Neural cell (in vitro differentiated cells): ENCODE results near the gene ORC1. TPM values are rescaled to one million over a fixed set of nuclear protein-coding genes. Genes with fewer than 3 reads are reported as not detected.

ENCODE experiments used
- H2AFZ ChIP-seq: fragments of 200-600, 300-800 bp; sonication (generic), shearing (Covaris generic); 2 replicates; pipeline ENCODE4 v1.6.0; 2014; ENCODE audit warnings: low read depth, mild to moderate bottlenecking, antibody characterized with exemption, low read length, moderate library complexity
- H3F3A ChIP-seq: fragments of 200-600 bp; shearing (Covaris generic); 2 replicates; pipeline ENCODE4 v1.6.1; 2016; ENCODE audit warnings: mild to moderate bottlenecking, moderate library complexity, mixed read lengths, antibody characterized with exemption, low read length; ENCODE audit not compliant: insufficient read depth, poor library complexity, severe bottlenecking
- H3K27ac ChIP-seq: fragments of 200-600, 300-800 bp; sonication (generic), shearing (Covaris generic); 2 replicates; pipeline ENCODE4 v1.5.1; 2014; ENCODE audit warnings: mild to moderate bottlenecking, low read length, moderate library complexity
- H3K27me3 ChIP-seq: fragments of 300-800, 200-600 bp; sonication (generic), shearing (Covaris generic); 2 replicates; pipeline ENCODE4 v1.6.0; 2014; ENCODE audit warnings: mild to moderate bottlenecking, low read depth, low read length, moderate library complexity; ENCODE audit not compliant: insufficient read depth
- H3K36me3 ChIP-seq: fragments of 300-800, 200-600 bp; sonication (generic), shearing (Covaris generic); 2 replicates; pipeline ENCODE4 v1.5.1; 2014; ENCODE audit warnings: mild to moderate bottlenecking, antibody characterized with exemption, low read length, moderate library complexity; ENCODE audit not compliant: insufficient read depth
- H3K4me2 ChIP-seq: fragments of 300-800, 200-600 bp; sonication (generic), shearing (Covaris generic); 2 replicates; pipeline ENCODE4 v1.6.0; 2014; ENCODE audit warnings: mild to moderate bottlenecking, low read length
- H3K4me3 ChIP-seq: fragments of 300-800, 200-600 bp; sonication (generic), shearing (Covaris generic); 2 replicates; pipeline ENCODE4 v1.5.1; 2014; ENCODE audit warnings: mild to moderate bottlenecking, low read length, moderate library complexity
- H3K79me2 ChIP-seq: fragments of 200-600 bp; shearing (Covaris generic); replicated peaks from 2 replicates; pipeline ENCODE4 v1.6.0; 2014; ENCODE audit warnings: mild to moderate bottlenecking, low read length, moderate library complexity; ENCODE audit not compliant: insufficient read depth
- H3K9ac ChIP-seq: fragments of 300-800, 200-600 bp; sonication (generic), shearing (Covaris generic); 2 replicates; pipeline ENCODE4 v1.6.1; 2016; ENCODE audit warnings: mild to moderate bottlenecking, low read length, mixed read lengths
- H3K9me2 ChIP-seq: fragments of 200-600 bp; shearing (Covaris generic); 2 replicates; pipeline ENCODE4 v1.6.1; 2016; ENCODE audit warnings: mild to moderate bottlenecking, low read length, mixed read lengths; ENCODE audit not compliant: insufficient read depth
- H3K9me3 ChIP-seq: fragments of 200-600, 300-800 bp; sonication (generic), shearing (Covaris generic); 2 replicates; pipeline ENCODE4 v1.6.1; 2016; ENCODE audit warnings: mild to moderate bottlenecking, mixed run types, low read length, moderate library complexity, mixed read lengths
- H4K20me1 ChIP-seq: fragments of 200-600 bp; shearing (Covaris generic); 2 replicates; pipeline ENCODE4 v1.6.1; 2016; ENCODE audit warnings: mild to moderate bottlenecking, mixed run types; ENCODE audit not compliant: insufficient read depth
- EP300 ChIP-seq: fragments of 450-650 bp; conservative IDR thresholded peaks from 2 replicates; pipeline ENCODE4 v1.6.1; 2014; ENCODE audit warnings: antibody characterized with exemption, mild to moderate bottlenecking, moderate library complexity; ENCODE audit not compliant: poor library complexity, severe bottlenecking
- EZH2 ChIP-seq: fragments of 200-600, 300-800 bp; shearing (Covaris generic), sonication (generic); IDR thresholded peaks from 2 replicates; pipeline ENCODE4 v1.6.1; 2014; ENCODE audit warnings: antibody characterized with exemption, low read length, borderline replicate concordance, mild to moderate bottlenecking; ENCODE audit not compliant: insufficient read depth, poor library complexity, severe bottlenecking
- MXI1 ChIP-seq: fragments of 450-650 bp; conservative IDR thresholded peaks from 2 replicates; pipeline ENCODE4 v1.6.1; 2014; ENCODE audit warnings: antibody characterized with exemption, mild to moderate bottlenecking; ENCODE audit not compliant: poor library complexity, severe bottlenecking
- POLR2AphosphoS5 ChIP-seq: IDR thresholded peaks from 2 replicates; pipeline ENCODE4 v1.6.1; 2012
- RAD21 ChIP-seq: fragments of 450-650 bp; conservative IDR thresholded peaks from 2 replicates; pipeline ENCODE4 v1.6.1; 2014; ENCODE audit warnings: antibody characterized with exemption, mild to moderate bottlenecking, moderate library complexity
- SMC3 ChIP-seq: fragments of 450-650 bp; conservative IDR thresholded peaks from 2 replicates; pipeline ENCODE4 v1.6.1; 2014; ENCODE audit warnings: antibody characterized with exemption, mild to moderate bottlenecking, moderate library complexity; ENCODE audit not compliant: poor library complexity
- TAF1 ChIP-seq: IDR thresholded peaks from 2 replicates; pipeline ENCODE4 v1.6.1; 2012; ENCODE audit warnings: low read depth
- polyA plus RNA-seq: library from polyadenylated mRNA; depleted of rRNA; stranded (reverse); fragments of >200 nt; gene quantifications from 2 replicates; pipeline ENCODE4 v1.2.3, GENCODE V29; 2014
- TF ChIP-seq, protein P1 (sequence below): IDR thresholded peaks from 2 replicates; pipeline ENCODE4 v1.6.1; 2012; ENCODE audit warnings: borderline replicate concordance
- TF ChIP-seq, protein P2 (sequence below): fragments of 450-650 bp; IDR thresholded peaks from 2 replicates; pipeline ENCODE4 v1.5.1; 2014; ENCODE audit warnings: antibody characterized with exemption, mild to moderate bottlenecking, moderate library complexity; ENCODE audit not compliant: poor library complexity, severe bottlenecking

Gene ORC1
- polyA plus RNA-seq, 1 donor from 2014 or later: 0.64 TPM

DNA sequence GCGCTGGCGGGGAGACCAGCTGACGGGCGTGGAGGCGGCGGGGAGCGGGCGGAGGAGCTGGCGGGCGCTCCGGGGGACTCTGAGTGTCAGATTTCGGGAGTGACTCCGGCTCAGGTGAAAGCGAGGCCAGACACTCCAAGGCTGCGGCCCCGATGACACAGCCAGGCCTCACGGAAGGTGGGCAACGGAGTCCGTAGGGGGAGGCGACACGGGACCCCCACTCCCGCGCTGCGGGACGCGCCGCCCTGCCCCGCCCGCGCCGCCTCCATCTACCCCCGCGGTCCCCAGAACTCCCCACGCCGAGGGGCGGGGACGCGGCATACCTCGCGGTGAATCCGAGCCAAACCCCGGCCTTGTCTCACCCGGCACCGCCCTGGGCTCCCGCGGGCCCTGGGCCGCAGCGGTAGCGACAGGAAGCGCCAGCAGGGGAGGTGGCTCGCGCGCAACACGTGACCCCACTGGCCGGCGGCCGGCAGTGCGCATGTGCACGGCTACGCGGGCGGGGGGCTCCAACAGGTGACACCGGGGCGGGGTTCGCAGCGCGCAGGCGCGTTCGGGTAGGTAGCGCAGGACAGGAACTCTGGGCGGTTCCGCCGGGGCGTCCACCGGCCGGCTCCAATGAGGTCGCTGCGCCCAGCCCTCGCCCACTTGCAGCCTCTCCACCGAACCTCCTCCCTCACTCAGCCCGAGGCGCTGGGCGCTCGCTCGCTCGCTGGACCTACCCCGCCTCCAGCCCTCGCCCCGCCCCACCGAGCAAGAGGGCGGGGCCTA is 38.3 kb downstream of the ORC1 start, which contains the start of gene CC2D1B:
Gene CC2D1B (minus strand): TSS at position 460 of the 771 bp plus-strand sequence. CDS start 1,585 bp downstream, outside the sequence.
- peak within 1 kb of the TSS; percentile 98 for H3K4me3 ChIP-seq
- peak within 1 kb of the TSS; percentile 93 for H3K9ac ChIP-seq
- H4K20me1 ChIP-seq: no peaks in the 10 kb centered on the region
- TF ChIP-seq POLR2AphosphoS5: peak; percentile 96
- TF ChIP-seq RAD21: peak; percentile 16
- peak; percentile 45 for TF ChIP-seq TAF1
- TF ChIP-seq, protein P1, sequence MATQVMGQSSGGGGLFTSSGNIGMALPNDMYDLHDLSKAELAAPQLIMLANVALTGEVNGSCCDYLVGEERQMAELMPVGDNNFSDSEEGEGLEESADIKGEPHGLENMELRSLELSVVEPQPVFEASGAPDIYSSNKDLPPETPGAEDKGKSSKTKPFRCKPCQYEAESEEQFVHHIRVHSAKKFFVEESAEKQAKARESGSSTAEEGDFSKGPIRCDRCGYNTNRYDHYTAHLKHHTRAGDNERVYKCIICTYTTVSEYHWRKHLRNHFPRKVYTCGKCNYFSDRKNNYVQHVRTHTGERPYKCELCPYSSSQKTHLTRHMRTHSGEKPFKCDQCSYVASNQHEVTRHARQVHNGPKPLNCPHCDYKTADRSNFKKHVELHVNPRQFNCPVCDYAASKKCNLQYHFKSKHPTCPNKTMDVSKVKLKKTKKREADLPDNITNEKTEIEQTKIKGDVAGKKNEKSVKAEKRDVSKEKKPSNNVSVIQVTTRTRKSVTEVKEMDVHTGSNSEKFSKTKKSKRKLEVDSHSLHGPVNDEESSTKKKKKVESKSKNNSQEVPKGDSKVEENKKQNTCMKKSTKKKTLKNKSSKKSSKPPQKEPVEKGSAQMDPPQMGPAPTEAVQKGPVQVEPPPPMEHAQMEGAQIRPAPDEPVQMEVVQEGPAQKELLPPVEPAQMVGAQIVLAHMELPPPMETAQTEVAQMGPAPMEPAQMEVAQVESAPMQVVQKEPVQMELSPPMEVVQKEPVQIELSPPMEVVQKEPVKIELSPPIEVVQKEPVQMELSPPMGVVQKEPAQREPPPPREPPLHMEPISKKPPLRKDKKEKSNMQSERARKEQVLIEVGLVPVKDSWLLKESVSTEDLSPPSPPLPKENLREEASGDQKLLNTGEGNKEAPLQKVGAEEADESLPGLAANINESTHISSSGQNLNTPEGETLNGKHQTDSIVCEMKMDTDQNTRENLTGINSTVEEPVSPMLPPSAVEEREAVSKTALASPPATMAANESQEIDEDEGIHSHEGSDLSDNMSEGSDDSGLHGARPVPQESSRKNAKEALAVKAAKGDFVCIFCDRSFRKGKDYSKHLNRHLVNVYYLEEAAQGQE: peak; percentile 14
- TF ChIP-seq, protein P2, sequence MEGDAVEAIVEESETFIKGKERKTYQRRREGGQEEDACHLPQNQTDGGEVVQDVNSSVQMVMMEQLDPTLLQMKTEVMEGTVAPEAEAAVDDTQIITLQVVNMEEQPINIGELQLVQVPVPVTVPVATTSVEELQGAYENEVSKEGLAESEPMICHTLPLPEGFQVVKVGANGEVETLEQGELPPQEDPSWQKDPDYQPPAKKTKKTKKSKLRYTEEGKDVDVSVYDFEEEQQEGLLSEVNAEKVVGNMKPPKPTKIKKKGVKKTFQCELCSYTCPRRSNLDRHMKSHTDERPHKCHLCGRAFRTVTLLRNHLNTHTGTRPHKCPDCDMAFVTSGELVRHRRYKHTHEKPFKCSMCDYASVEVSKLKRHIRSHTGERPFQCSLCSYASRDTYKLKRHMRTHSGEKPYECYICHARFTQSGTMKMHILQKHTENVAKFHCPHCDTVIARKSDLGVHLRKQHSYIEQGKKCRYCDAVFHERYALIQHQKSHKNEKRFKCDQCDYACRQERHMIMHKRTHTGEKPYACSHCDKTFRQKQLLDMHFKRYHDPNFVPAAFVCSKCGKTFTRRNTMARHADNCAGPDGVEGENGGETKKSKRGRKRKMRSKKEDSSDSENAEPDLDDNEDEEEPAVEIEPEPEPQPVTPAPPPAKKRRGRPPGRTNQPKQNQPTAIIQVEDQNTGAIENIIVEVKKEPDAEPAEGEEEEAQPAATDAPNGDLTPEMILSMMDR: peak; percentile 48
- TF ChIP-seq EZH2: no peak
- TF ChIP-seq MXI1: peak; percentile 80
- peak; percentile 39 for TF ChIP-seq SMC3
- no peak for TF ChIP-seq EP300
- no peaks in the 10 kb centered on the region for H3K9me3 ChIP-seq
- no peaks in the 10 kb centered on the region for H3K36me3 ChIP-seq
- no peaks in the 10 kb centered on the region for H3K9me2 ChIP-seq
- H3K4me2 ChIP-seq: peak within 1 kb of the TSS; percentile 100
- peak within 1 kb of the TSS; percentile 93 for H2AFZ ChIP-seq
- peaks cover 18% of the 10 kb centered on the region for H3K79me2 ChIP-seq
- no peaks in the 10 kb centered on the region for H3F3A ChIP-seq
- peak within 1 kb of the TSS; percentile 83 for H3K27ac ChIP-seq
- H3K27me3 ChIP-seq: no peaks in the 10 kb centered on the region

DNA sequence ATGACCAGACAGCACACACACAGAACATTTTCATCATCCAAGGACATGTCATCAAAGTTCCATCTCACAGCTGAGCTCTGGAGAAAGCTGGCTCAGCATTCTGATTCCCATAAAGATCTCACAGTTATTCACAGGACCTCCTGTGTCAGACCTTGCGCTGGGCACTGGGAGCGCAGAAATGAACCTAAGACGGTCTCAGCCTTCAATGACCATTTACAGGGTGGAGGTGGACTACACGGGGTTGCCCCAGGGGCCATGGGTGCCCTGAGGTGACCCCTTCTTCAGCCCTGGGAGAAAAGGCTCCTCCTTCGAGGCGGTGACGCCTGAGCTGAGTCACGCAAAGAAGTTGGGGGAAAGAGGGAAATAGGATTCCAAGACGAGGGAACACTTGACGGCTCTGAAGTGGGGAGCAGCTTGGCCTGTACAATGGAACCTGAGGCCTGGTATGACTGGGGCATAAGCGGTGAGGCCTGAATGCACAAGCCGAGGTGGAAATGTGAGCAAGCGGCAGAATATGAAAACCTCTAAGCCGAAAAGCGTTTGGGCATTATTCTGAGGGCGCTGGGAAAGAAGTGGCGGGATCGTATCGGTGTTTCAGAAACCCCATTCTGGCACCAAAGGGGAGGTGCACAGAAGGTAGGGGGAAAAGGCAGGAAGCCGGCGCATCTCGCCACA is 39.0 kb downstream of the ORC1 start:
- peak overlapping the region; percentile 100 for H3K4me2 ChIP-seq
- no peaks in the 10 kb centered on the region for H4K20me1 ChIP-seq
- TF ChIP-seq, protein P1: peak; percentile 15
- no peak for TF ChIP-seq EP300
- peak overlapping the region; percentile 93 for H3K9ac ChIP-seq
- H3K27ac ChIP-seq: peak overlapping the region; percentile 83
- no peaks in the 10 kb centered on the region for H3K27me3 ChIP-seq
- no peaks in the 10 kb centered on the region for H3K36me3 ChIP-seq
- H3F3A ChIP-seq: no peaks in the 10 kb centered on the region
- H3K9me2 ChIP-seq: no peaks in the 10 kb centered on the region
- H3K79me2 ChIP-seq: peaks cover 18% of the 10 kb centered on the region
- peak overlapping the region; percentile 93 for H2AFZ ChIP-seq
- no peaks in the 10 kb centered on the region for H3K9me3 ChIP-seq
- peak overlapping the region; percentile 98 for H3K4me3 ChIP-seq
